IMR-90 (cell line): ENCODE data around the gene DYRK1A. TPM values are rescaled to one million over a fixed set of nuclear protein-coding genes. Genes with fewer than 3 reads are reported as not detected.

Experiments used
- ATAC-seq: fragments of 200-7000 bp; cut with Tn5 transposase; 2 replicates; pipeline ENCODE4 v1.9.1; 2020; ENCODE audit warnings: low read depth, mild to moderate bottlenecking, moderate library complexity
- BruUV-seq: library from RNA; stranded (reverse); fragments of 400-500 nt; replicated peaks from 2 replicates; lab custom pipeline; 2021; lab: Mats Ljungman, UMichigan
- CTCF ChIA-PET: fragments of 300-600 bp; formaldehyde crosslinking; extraction: SDS; loops from one replicate; lab custom pipeline; 2021; ENCODE audit warnings: antibody characterized with exemption; lab: Yijun Ruan, JAX
- POLR2A ChIA-PET: fragments of 300-600 bp; sonication (Branson Sonifier 250); formaldehyde crosslinking; loops from one replicate; lab custom pipeline; 2022; ENCODE audit warnings: antibody characterized with exemption; ENCODE audit not compliant: unreplicated experiment; lab: Charles Lee
- DNase-seq: peaks from one replicate; pipeline ENCODE4 v3.0.0; 2013
- H2AFZ ChIP-seq: replicated peaks from 2 replicates; pipeline ENCODE3; 2013; ENCODE audit warnings: low read length, mild to moderate bottlenecking; ENCODE audit not compliant: poor library complexity
- H2AK5ac ChIP-seq: 2 replicates; pipeline ENCODE4 v1.6.1; 2013; ENCODE audit warnings: low read depth, low read length, inconsistent platforms
- H2AK9ac ChIP-seq: replicated peaks from 2 replicates; pipeline ENCODE3; 2013; ENCODE audit warnings: mild to moderate bottlenecking, low read depth, low read length, moderate library complexity; ENCODE audit not compliant: poor library complexity
- H2BK120ac ChIP-seq: 2 replicates; pipeline ENCODE4 v1.6.1; 2013; ENCODE audit warnings: low read depth, low read length, inconsistent platforms
- H2BK15ac ChIP-seq: 3 replicates; pipeline ENCODE4 v1.6.1; 2013; ENCODE audit warnings: low read depth, low read length, inconsistent platforms
- H2BK20ac ChIP-seq: 2 replicates; pipeline ENCODE4 v1.6.1; 2013; ENCODE audit warnings: low read depth, mild to moderate bottlenecking, inconsistent platforms, low read length, moderate library complexity
- H2BK5ac ChIP-seq: 2 replicates; pipeline ENCODE4 v1.6.1; 2013; ENCODE audit warnings: mild to moderate bottlenecking, low read depth, low read length, inconsistent platforms; ENCODE audit not compliant: poor library complexity, severe bottlenecking
- H3K14ac ChIP-seq: replicated peaks from 2 replicates; pipeline ENCODE4 v1.6.1; 2013; ENCODE audit warnings: low read depth, low read length, inconsistent platforms
- H3K18ac ChIP-seq: 2 replicates; pipeline ENCODE4 v1.6.1; 2013; ENCODE audit warnings: low read depth, low read length, control low read depth
- H3K23ac ChIP-seq: 2 replicates; pipeline ENCODE4 v1.6.1; 2013; ENCODE audit warnings: low read depth, low read length, inconsistent platforms
- H3K27ac ChIP-seq: 2 replicates; pipeline ENCODE4 v1.5.1; 2013; ENCODE audit warnings: mild to moderate bottlenecking, control low read depth, low read length; ENCODE audit not compliant: insufficient read depth
- H3K27me3 ChIP-seq: 2 replicates; pipeline ENCODE4 v1.6.1; 2013; ENCODE audit warnings: low read length; ENCODE audit not compliant: control insufficient read depth, insufficient read depth
- H3K36me3 ChIP-seq: 2 replicates; pipeline ENCODE4 v1.6.1; 2013; ENCODE audit warnings: low read length, mixed read lengths; ENCODE audit not compliant: control insufficient read depth, insufficient read depth
- H3K4ac ChIP-seq: 2 replicates; pipeline ENCODE4 v1.6.1; 2013; ENCODE audit warnings: low read depth, low read length, inconsistent platforms
- H3K4me1 ChIP-seq: 2 replicates; pipeline ENCODE4 v1.6.1; 2013; ENCODE audit warnings: low read length, mixed read lengths; ENCODE audit not compliant: control insufficient read depth, insufficient read depth
- H3K4me2 ChIP-seq: 2 replicates; pipeline ENCODE4 v1.6.1; 2013; ENCODE audit warnings: low read depth, mild to moderate bottlenecking, control low read depth, low read length, moderate library complexity
- H3K4me3 ChIP-seq: 2 replicates; pipeline ENCODE4 v1.5.1; 2013; ENCODE audit warnings: low read depth, mild to moderate bottlenecking, control low read depth, low read length, moderate library complexity; ENCODE audit not compliant: insufficient read depth
- H3K56ac ChIP-seq: 2 replicates; pipeline ENCODE4 v1.6.1; 2013; ENCODE audit warnings: low read length, inconsistent platforms; ENCODE audit not compliant: insufficient read depth; ENCODE audit errors: extremely low read depth
- H3K79me1 ChIP-seq, 2 experiments: 2 replicates each; pipeline ENCODE4 v1.6.1; 2013; ENCODE audit warnings: low read length in 2 of 2, inconsistent platforms in 1 of 2, low read depth in 1 of 2
- H3K9ac ChIP-seq: 2 replicates; pipeline ENCODE4 v1.6.1; 2013; ENCODE audit warnings: low read depth, low read length, control low read depth
- H3K9me1 ChIP-seq: 2 replicates; pipeline ENCODE4 v1.6.1; 2013; ENCODE audit warnings: low read length, inconsistent platforms; ENCODE audit not compliant: insufficient read depth
- H3K9me3 ChIP-seq: 2 replicates; pipeline ENCODE4 v1.6.1; 2013; ENCODE audit warnings: low read length; ENCODE audit not compliant: control insufficient read depth, insufficient read depth
- H4K20me1 ChIP-seq: 2 replicates; pipeline ENCODE4 v1.6.1; 2013; ENCODE audit warnings: low read length, inconsistent platforms; ENCODE audit not compliant: insufficient read depth
- H4K5ac ChIP-seq: 2 replicates; pipeline ENCODE4 v1.6.1; 2013; ENCODE audit warnings: mild to moderate bottlenecking, low read depth, low read length, control low read depth
- H4K8ac ChIP-seq, 2 experiments: 2 replicates each; pipeline ENCODE4 v1.6.1; 2013; ENCODE audit warnings: low read depth in 2 of 2, low read length in 2 of 2, control low read depth in 1 of 2, inconsistent platforms in 1 of 2
- H4K91ac ChIP-seq: 2 replicates; pipeline ENCODE4 v1.6.1; 2013; ENCODE audit warnings: low read depth, low read length, inconsistent platforms; ENCODE audit not compliant: insufficient read depth
- BHLHE40 ChIP-seq: fragments of 150-350 bp; IDR thresholded peaks from 2 replicates; pipeline ENCODE4 v1.6.1; 2016; ENCODE audit warnings: mild to moderate bottlenecking, low read depth, low read length
- CEBPB ChIP-seq: IDR thresholded peaks from 2 replicates; pipeline ENCODE4 v1.6.1; 2012; ENCODE audit warnings: low read depth, low read length, improper control_type of control experiment
- CHD1 ChIP-seq: IDR thresholded peaks from 2 replicates; pipeline ENCODE4 v1.6.1; 2012; ENCODE audit warnings: low read depth, low read length, improper control_type of control experiment
- CTCF ChIP-seq: conservative IDR thresholded peaks from 2 replicates; pipeline ENCODE4 v1.5.1; 2012; ENCODE audit warnings: mild to moderate bottlenecking, low read depth, low read length, improper control_type of control experiment
- ELK1 ChIP-seq: fragments of 150-350 bp; IDR thresholded peaks from 2 replicates; pipeline ENCODE4 v1.6.1; 2016; ENCODE audit warnings: low read depth, mild to moderate bottlenecking, low read length, moderate library complexity, borderline replicate concordance
- FOS ChIP-seq: fragments of 150-350 bp; IDR thresholded peaks from 2 replicates; pipeline ENCODE4 v1.6.1; 2016; ENCODE audit warnings: low read depth, low read length
- MAFK ChIP-seq: IDR thresholded peaks from 2 replicates; pipeline ENCODE4 v1.6.1; 2012; ENCODE audit warnings: low read depth, low read length, improper control_type of control experiment
- MAZ ChIP-seq: IDR thresholded peaks from 2 replicates; pipeline ENCODE4 v1.6.1; 2012; ENCODE audit warnings: low read depth, mild to moderate bottlenecking, low read length, improper control_type of control experiment, moderate library complexity, borderline replicate concordance
- MXI1 ChIP-seq: IDR thresholded peaks from 2 replicates; pipeline ENCODE4 v1.6.1; 2012; ENCODE audit warnings: low read depth, mild to moderate bottlenecking, low read length, moderate library complexity, borderline replicate concordance
- NFE2L2 ChIP-seq: fragments of 150-350 bp; IDR thresholded peaks from 2 replicates; pipeline ENCODE4 v1.6.1; 2016; ENCODE audit warnings: low read depth, mild to moderate bottlenecking, low read length
- POLR2A ChIP-seq: IDR thresholded peaks from 2 replicates; pipeline ENCODE4 v1.6.1; 2012; ENCODE audit warnings: mild to moderate bottlenecking, low read depth, low read length
- RAD21 ChIP-seq: IDR thresholded peaks from 2 replicates; pipeline ENCODE4 v1.6.1; 2012; ENCODE audit warnings: low read length, improper control_type of control experiment
- RCOR1 ChIP-seq: IDR thresholded peaks from 2 replicates; pipeline ENCODE4 v1.6.1; 2012; ENCODE audit warnings: mild to moderate bottlenecking, low read length, improper control_type of control experiment; ENCODE audit not compliant: insufficient replicate concordance
- RFX5 ChIP-seq: IDR thresholded peaks from 2 replicates; pipeline ENCODE4 v1.8.0; 2012; ENCODE audit warnings: low read depth, mild to moderate bottlenecking, low read length, moderate library complexity
- SMC3 ChIP-seq: fragments of 150-350 bp; IDR thresholded peaks from 2 replicates; pipeline ENCODE4 v1.6.1; 2016; ENCODE audit warnings: low read depth, mild to moderate bottlenecking, antibody characterized with exemption, low read length, moderate library complexity
- USF2 ChIP-seq: fragments of 150-350 bp; IDR thresholded peaks from 2 replicates; pipeline ENCODE4 v1.6.1; 2017; ENCODE audit warnings: mild to moderate bottlenecking, antibody characterized with exemption, low read length, low read depth
- WGBS, 2 experiments: methylation state at CpG; one replicate each; pipeline versions ENCODE4 v1.1.5 to v1.1.7; 2013; ENCODE audit warnings: missing lambda C conversion rate in 2 of 2; ENCODE audit not compliant: insufficient read length in 1 of 2; ENCODE audit errors: extremely low coverage in 2 of 2; 5-methylcytosine and 5-hydroxymethylcytosine counted together
- dilution Hi-C: fragments of 300-500 bp; cut with HindIII; formaldehyde crosslinking; loops from one replicate; pipeline ENCODE4 v1.14.3; 2018; ENCODE audit warnings: low sequenced_read_pairs; ENCODE audit not compliant: unreplicated experiment
- in situ Hi-C: fragments of 300-500 bp; cut with MboI; formaldehyde crosslinking; loops from 3 replicates; pipeline ENCODE4 v1.14.3; 2019; ENCODE audit warnings: low sequenced_read_pairs, inconsistent platforms, mixed read lengths
- intact Hi-C: fragments of 100-400 bp; cut with micrococcal nuclease; formaldehyde crosslinking; loops from 2 replicates; pipeline ENCODE4 v1.10.0; 2022
- polyA plus RNA-seq, 3 experiments: library from polyadenylated mRNA; depleted of rRNA; stranded (reverse); fragments of >200 nt; gene quantifications; 2 replicates each; pipeline ENCODE4 v1.2.3, GENCODE V29; 2012; ENCODE audit warnings: low replicate concordance in 1 of 3
- total RNA-seq: library from RNA; depleted of rRNA; stranded (reverse); fragments of >200 nt; gene quantifications from 2 replicates; pipeline ENCODE4 v1.2.3, GENCODE V29; 2012

Gene DYRK1A
- total and polyA plus RNA-seq, 2 of the 4 experiments (the other 2 are of a cell fraction): 18.6 to 50.5 TPM

GRCh38 chr21:37383784-37384311, 17.3 kb downstream of the DYRK1A start:
- Histone ChIP-seq H3K27ac (no peak overlapping the region), H4K91ac (no peak overlapping the region), H3K4me1 (peaks cover 4% of the 10 kb centered on the region), H2BK15ac (no peak overlapping the region), H3K4me2 (no peak overlapping the region), H4K20me1 (peaks cover 92% of the 10 kb centered on the region), H4K5ac (no peak overlapping the region), H3K36me3 (no peaks in the 10 kb centered on the region; the same call in 1 of the 2 replicates), H3K14ac (no peak overlapping the region), H3K9ac (no peak overlapping the region), H2AFZ (no peak overlapping the region), H3K79me1 (peaks cover 12 to 68% of the 10 kb centered on the region in 2 experiments), H2AK9ac (no peak overlapping the region), H3K4me3 (no peak overlapping the region), H3K9me3 (peaks cover 4% of the 10 kb centered on the region; the same call in 1 of the 2 replicates), H3K27me3 (no peaks in the 10 kb centered on the region), H3K18ac (no peak overlapping the region), H2BK20ac (no peak overlapping the region), H3K9me1 (peaks cover 25% of the 10 kb centered on the region), H3K56ac (no peak overlapping the region), H2BK5ac (peak overlapping the region; percentile 14), H2AK5ac (no peak overlapping the region), H3K4ac (no peak overlapping the region), H4K8ac (no peak overlapping the region), H2BK120ac (no peak overlapping the region), H3K23ac (no peak overlapping the region)
- dilution Hi-C loops (no loop called here), in situ Hi-C loops (no loop called here), intact Hi-C loops (no loop called here)
- CTCF ChIA-PET: no interaction called here
- POLR2A ChIA-PET: no interaction called here
- DNase-seq (no peak), ATAC-seq (no peak)
- TF ChIP-seq POLR2A: no peak
- no peak for TF ChIP-seq BHLHE40
- no peak for TF ChIP-seq MXI1
- TF ChIP-seq FOS: no peak
- TF ChIP-seq RCOR1: no peak
- TF ChIP-seq CTCF: no peak
- TF ChIP-seq MAZ: no peak
- no peak for TF ChIP-seq NFE2L2
- no peak for TF ChIP-seq RAD21
- TF ChIP-seq USF2: no peak
- no peak for TF ChIP-seq ELK1
- TF ChIP-seq CHD1: no peak
- no peak for TF ChIP-seq MAFK
- no peak for TF ChIP-seq SMC3
- no peak for TF ChIP-seq RFX5
- no peak for TF ChIP-seq CEBPB
- no CpG with 5 or more reads among the region's 1 CpG for WGBS, 2 experiments
- BruUV-seq: no TSS peak
